DMS53 treated with DMSO at 0.1 percent for 48 hours (cell line): ENCODE data around the gene NARF.
A peak's percentile ranks its signal among the peaks of the same experiment; 100 is the strongest.
"Not testable (repeated sequence)": the region's sequence is repeated elsewhere in the genome, so short reads cannot be mapped to it uniquely, and the experiment has no call there.

ENCODE experiments used
- DNase-seq: peaks from one replicate; lab custom pipeline; 2025; ENCODE audit not compliant: unreplicated experiment; lab: John Stamatoyannopoulos, UW

Gene NARF

GRCh38 chr17:82496529-82497434, 38.2 kb downstream of the NARF start:
- DNase-seq: peak; percentile 82

- peak; percentile 38 for DNase-seq
These were observed 39.2 kb downstream of the NARF start for GRCh38 chr17:82497483-82498405.

- DNase-seq: no peak
These were observed 43.7 kb downstream of the NARF start for GRCh38 chr17:82502207-82502606.

GRCh38 chr17:82503094-82503727, 44.7 kb downstream of the NARF start:
- no peak for DNase-seq

GRCh38 chr17:82503728-82504308, 45.3 kb downstream of the NARF start:
- no peak for DNase-seq

- DNase-seq: no peak
These were observed 46.8 kb downstream of the NARF start for GRCh38 chr17:82505296-82505695.

GRCh38 chr17:82506402-82506801, 47.9 kb downstream of the NARF start:
- peak; percentile 52 for DNase-seq

GRCh38 chr17:82507631-82508175, 49.2 kb downstream of the NARF start:
- no peak for DNase-seq

GRCh38 chr17:82511642-82512041, 53.1 kb downstream of the NARF start:
- DNase-seq: not testable (repeated sequence)

- not testable (repeated sequence) for DNase-seq
These were observed 55.3 kb downstream of the NARF start for GRCh38 chr17:82513864-82514263.

- DNase-seq: no peak
These were observed 58.8 kb downstream of the NARF start for GRCh38 chr17:82517230-82517865.

- DNase-seq: peak; percentile 88
These were observed 60.6 kb downstream of the NARF start, which contains the start of gene FOXK2 for GRCh38 chr17:82518826-82519810. Gene FOXK2 (plus strand): TSS chr17:82519732. CDS start chr17:82519889, 157 bp downstream.

- DNase-seq: no peak
These were observed 61.7 kb downstream of the NARF start for GRCh38 chr17:82519971-82520903.

- no peak for DNase-seq
These were observed 66.0 kb downstream of the NARF start for GRCh38 chr17:82524540-82524939.

GRCh38 chr17:82525712-82526111, 67.2 kb downstream of the NARF start:
- DNase-seq: no peak

GRCh38 chr17:82527898-82528297, 69.4 kb downstream of the NARF start:
- DNase-seq: no peak

- no peak for DNase-seq
These were observed 70.1 kb downstream of the NARF start for GRCh38 chr17:82528484-82529265.
